Panc1 (cell line): ENCODE measurements around the gene RPL23.

Source experiments
- POLR2AphosphoS5 ChIP-seq: IDR thresholded peaks from 2 replicates; pipeline ENCODE4 v1.6.1; 2012; ENCODE audit warnings: mild to moderate bottlenecking, low read depth, low read length, moderate library complexity
- REST ChIP-seq, 2 experiments: IDR thresholded peaks; 2 replicates each; pipeline ENCODE4 v1.6.1; 2011 to 2012; ENCODE audit warnings: low read depth in 2 of 2, control low read depth in 1 of 2, low read length in 1 of 2, mild to moderate bottlenecking in 1 of 2, moderate library complexity in 1 of 2; ENCODE audit not compliant: insufficient read depth in 1 of 2
- SIN3A ChIP-seq: IDR thresholded peaks from 2 replicates; pipeline ENCODE4 v1.6.1; 2012; ENCODE audit warnings: low read depth, mild to moderate bottlenecking, low read length, moderate library complexity, borderline replicate concordance; ENCODE audit not compliant: insufficient read depth
- TCF7L2 ChIP-seq: IDR thresholded peaks from 2 replicates; pipeline ENCODE4 v1.6.1; 2011; ENCODE audit warnings: mild to moderate bottlenecking, low read depth, low read length, inconsistent platforms
- TF ChIP-seq, protein P1 (sequence below): fragments of 450-650 bp; IDR thresholded peaks from 2 replicates; pipeline ENCODE4 v1.5.1; 2017; ENCODE audit warnings: mild to moderate bottlenecking

GRCh38 chr17:38877130-38877851 is 23.8 kb upstream of the RPL23 start:
- TF ChIP-seq, protein P1, sequence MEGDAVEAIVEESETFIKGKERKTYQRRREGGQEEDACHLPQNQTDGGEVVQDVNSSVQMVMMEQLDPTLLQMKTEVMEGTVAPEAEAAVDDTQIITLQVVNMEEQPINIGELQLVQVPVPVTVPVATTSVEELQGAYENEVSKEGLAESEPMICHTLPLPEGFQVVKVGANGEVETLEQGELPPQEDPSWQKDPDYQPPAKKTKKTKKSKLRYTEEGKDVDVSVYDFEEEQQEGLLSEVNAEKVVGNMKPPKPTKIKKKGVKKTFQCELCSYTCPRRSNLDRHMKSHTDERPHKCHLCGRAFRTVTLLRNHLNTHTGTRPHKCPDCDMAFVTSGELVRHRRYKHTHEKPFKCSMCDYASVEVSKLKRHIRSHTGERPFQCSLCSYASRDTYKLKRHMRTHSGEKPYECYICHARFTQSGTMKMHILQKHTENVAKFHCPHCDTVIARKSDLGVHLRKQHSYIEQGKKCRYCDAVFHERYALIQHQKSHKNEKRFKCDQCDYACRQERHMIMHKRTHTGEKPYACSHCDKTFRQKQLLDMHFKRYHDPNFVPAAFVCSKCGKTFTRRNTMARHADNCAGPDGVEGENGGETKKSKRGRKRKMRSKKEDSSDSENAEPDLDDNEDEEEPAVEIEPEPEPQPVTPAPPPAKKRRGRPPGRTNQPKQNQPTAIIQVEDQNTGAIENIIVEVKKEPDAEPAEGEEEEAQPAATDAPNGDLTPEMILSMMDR, result no peak
- TF ChIP-seq TCF7L2 (no peak), REST (IDR thresholded peaks at IDR 0.05; ENCODE audit: insufficient read depth in 1 of 2, low read depth in 2 of 2, low read length in 1 of 2) (no peak), SIN3A (no peak), POLR2AphosphoS5 (no peak)
